BLaER1 treated with 17β-estradiol and CSF1 and Interleukin-3, amounts not matched to agents 10 nM and 100 nM (cell line): ENCODE data around the gene FRS2.
A peak's percentile ranks its signal among the peaks of the same experiment; 100 is the strongest.

ENCODE experiments used
- H3K27ac ChIP-seq, 11 experiments: shearing (Covaris generic); formaldehyde crosslinking; 2 replicates each; pipeline ENCODE4 v1.8.1; 2022
- H3K27me3 ChIP-seq, 11 experiments: shearing (Covaris generic); formaldehyde crosslinking; 2 replicates each; pipeline ENCODE4 v1.8.1; 2022
- H3K36me3 ChIP-seq, 11 experiments: shearing (Covaris generic); formaldehyde crosslinking; 2 replicates each; pipeline ENCODE4 v1.8.1; 2022
- H3K4me1 ChIP-seq, 10 experiments: shearing (Covaris generic); formaldehyde crosslinking; 2 replicates each; pipeline ENCODE4 v1.8.1; 2022
- H3K4me2 ChIP-seq, 11 experiments: shearing (Covaris generic); formaldehyde crosslinking; 2 replicates each; pipeline ENCODE4 v1.8.1; 2022
- H3K4me3 ChIP-seq, 10 experiments: shearing (Covaris generic); formaldehyde crosslinking; 2 replicates each; pipeline ENCODE4 v1.8.1; 2022
- H3K9ac ChIP-seq, 11 experiments: shearing (Covaris generic); formaldehyde crosslinking; 2 replicates each; pipeline ENCODE4 v1.8.1; 2022
- H3K9me3 ChIP-seq, 11 experiments: shearing (Covaris generic); formaldehyde crosslinking; replicated peaks in 1 of 11; 2 replicates each; pipeline ENCODE4 v1.8.1; 2022
- H4K20me1 ChIP-seq, 11 experiments: shearing (Covaris generic); formaldehyde crosslinking; 2 replicates each; pipeline ENCODE4 v1.8.1; 2022
- Cebpa-rat ChIP-seq, 11 experiments: shearing (Covaris generic); IDR thresholded peaks; 2 replicates each; pipeline ENCODE4 v1.8.1; 2022

The FRS2 gene

GRCh38 chr12:69523433-69524330, 53.5 kb downstream of the FRS2 start:
- Histone ChIP-seq H3K4me1 (peaks cover 0 to 19% (median 0%) of the 10 kb centered on the region in 10 experiments; a peak in 3 of 20 replicates), H3K36me3 (peaks cover 0 to 32% (median 13%) of the 10 kb centered on the region in 11 experiments; a peak in 13 of 22 replicates), H4K20me1 (peaks cover 13 to 93% (median 21%) of the 10 kb centered on the region in 11 experiments; a peak in 18 of 22 replicates), H3K4me3 (no peak overlapping the region), H3K27ac (no peak overlapping the region), H3K4me2 (no peak overlapping the region), H3K27me3 (no peaks in the 10 kb centered on the region), H3K9ac (no peak overlapping the region), H3K9me3 (peaks cover 46 to 67% (median 56%) of the 10 kb centered on the region in 11 experiments)
- TF ChIP-seq Cebpa-rat (IDR thresholded peaks at IDR 0.05): no peak

DNA sequence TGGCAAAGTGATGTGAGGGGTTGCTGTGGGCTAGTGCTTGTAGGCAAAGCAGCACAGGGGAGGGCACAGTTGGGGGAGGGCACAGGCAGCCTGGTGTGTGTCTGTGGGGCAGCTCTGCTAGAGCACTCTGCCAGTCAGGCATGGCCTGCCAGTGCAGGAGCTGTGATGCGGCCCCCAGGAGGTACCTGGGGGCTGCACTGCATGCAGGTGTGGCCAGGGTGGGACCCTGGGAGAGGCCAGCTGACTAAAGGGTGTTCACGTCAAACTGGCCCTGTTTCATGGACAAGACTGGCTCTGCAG, 54.1 kb downstream of the FRS2 start:
- Histone ChIP-seq H3K27me3 (no peaks in the 10 kb centered on the region), H3K36me3 (peaks cover 0 to 29% (median 10%) of the 10 kb centered on the region in 11 experiments; a peak in 12 of 22 replicates), H3K4me2 (peak overlapping the region in 1 of 11 experiments; percentile 42; a peak in 1 of 22 replicates), H3K9me3 (peaks cover 42 to 61% (median 51%) of the 10 kb centered on the region in 11 experiments), H4K20me1 (peaks cover 13 to 93% (median 27%) of the 10 kb centered on the region in 11 experiments; a peak in 18 of 22 replicates), H3K27ac (no peak overlapping the region), H3K9ac (no peak overlapping the region), H3K4me3 (no peak overlapping the region), H3K4me1 (peaks cover 0 to 25% (median 0%) of the 10 kb centered on the region in 10 experiments; a peak in 3 of 20 replicates)
- no peak for TF ChIP-seq Cebpa-rat (IDR thresholded peaks at IDR 0.05)

DNA sequence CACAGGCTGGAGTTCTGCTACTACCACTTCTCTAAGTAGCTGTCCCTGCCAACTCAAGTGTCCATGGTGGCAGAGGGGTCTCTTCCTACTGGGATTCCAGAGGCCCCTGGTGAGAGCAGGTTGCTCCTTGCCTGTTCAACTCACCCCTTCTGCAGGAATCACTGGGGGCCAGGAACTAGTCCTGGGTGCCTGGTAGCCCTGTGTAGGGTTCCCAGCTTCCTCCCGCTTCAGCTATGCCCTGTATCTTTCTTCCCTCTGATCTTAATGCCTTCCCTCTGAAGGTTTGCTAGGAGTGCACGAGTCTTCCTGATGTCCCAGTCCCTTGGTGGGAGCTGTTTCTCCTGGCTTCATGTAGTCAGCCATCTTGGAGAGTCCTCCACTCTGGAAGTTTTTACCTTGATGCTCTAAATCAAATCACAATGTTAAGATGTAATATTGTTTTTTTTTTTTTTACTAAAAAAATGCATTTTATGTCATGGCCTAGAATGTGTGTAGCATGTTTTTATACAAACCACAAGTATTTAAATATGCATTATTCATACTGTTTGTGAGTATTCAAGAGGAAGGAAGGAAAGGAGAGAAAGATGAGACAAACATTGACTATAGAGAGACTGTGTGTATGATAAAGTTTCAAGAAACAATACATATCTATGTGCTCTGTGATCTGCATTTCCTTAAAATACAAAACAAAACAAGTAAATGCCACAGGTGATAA, 54.7 kb downstream of the FRS2 start:
- Histone ChIP-seq H3K9me3 (peaks cover 36 to 55% (median 44%) of the 10 kb centered on the region in 11 experiments), H3K9ac (no peak overlapping the region), H4K20me1 (peaks cover 14 to 93% (median 29%) of the 10 kb centered on the region in 11 experiments; a peak in 18 of 22 replicates), H3K27me3 (no peaks in the 10 kb centered on the region), H3K4me3 (no peak overlapping the region), H3K4me1 (peaks cover 0 to 25% (median 0%) of the 10 kb centered on the region in 10 experiments; a peak in 3 of 20 replicates), H3K36me3 (peaks cover 0 to 22% (median 8%) of the 10 kb centered on the region in 11 experiments; a peak in 15 of 22 replicates), H3K4me2 (peak overlapping the region in 1 of 11 experiments; percentile 44; a peak in 2 of 22 replicates), H3K27ac (no peak overlapping the region)
- TF ChIP-seq Cebpa-rat (IDR thresholded peaks at IDR 0.05): no peak

GRCh38 chr12:69527506-69528272, 57.5 kb downstream of the FRS2 start:
- Histone ChIP-seq H3K27ac (no peak overlapping the region), H3K4me2 (no peak overlapping the region)

GRCh38 chr12:69529021-69529420, 58.8 kb downstream of the FRS2 start:
- H3K27me3 ChIP-seq: no peaks in the 10 kb centered on the region
- H3K9me3 ChIP-seq: peaks cover 0 to 14% (median 3%) of the 10 kb centered on the region in 11 experiments; a peak in 11 of 22 replicates
- peaks cover 17 to 45% (median 29%) of the 10 kb centered on the region in 11 experiments for H3K36me3 ChIP-seq
- no peak overlapping the region for H3K27ac ChIP-seq
- TF ChIP-seq Cebpa-rat (IDR thresholded peaks at IDR 0.05): no peak
- H3K4me1 ChIP-seq: peaks cover 0 to 33% (median 0%) of the 10 kb centered on the region in 10 experiments; a peak in 5 of 20 replicates
- no peak overlapping the region for H3K9ac ChIP-seq
- H3K4me3 ChIP-seq: no peak overlapping the region
- peaks cover 9 to 75% (median 27%) of the 10 kb centered on the region in 11 experiments; a peak in 18 of 22 replicates for H4K20me1 ChIP-seq
- no peak overlapping the region for H3K4me2 ChIP-seq

More at GRCh38 chr12:69527506-69528272, 57.5 kb downstream of the FRS2 start:
- Histone ChIP-seq H3K9me3 (peaks cover 8 to 27% (median 17%) of the 10 kb centered on the region in 11 experiments), H4K20me1 (peaks cover 14 to 89% (median 32%) of the 10 kb centered on the region in 11 experiments; a peak in 18 of 22 replicates), H3K4me1 (peaks cover 0 to 25% (median 0%) of the 10 kb centered on the region in 10 experiments; a peak in 3 of 20 replicates), H3K9ac (no peak overlapping the region), H3K27me3 (no peaks in the 10 kb centered on the region), H3K36me3 (peaks cover 17 to 33% (median 29%) of the 10 kb centered on the region in 11 experiments), H3K4me3 (no peak overlapping the region)
- no peak for TF ChIP-seq Cebpa-rat (IDR thresholded peaks at IDR 0.05)

GRCh38 chr12:69533844-69534243, 63.7 kb downstream of the FRS2 start:
- Histone ChIP-seq H3K36me3 (peaks cover 27 to 83% (median 45%) of the 10 kb centered on the region in 11 experiments), H3K9ac (peak overlapping the region in 3 of 11 experiments; percentile 43 to 79 (median 68); a peak in 6 of 22 replicates), H3K4me1 (peaks cover 0 to 31% (median 0%) of the 10 kb centered on the region in 10 experiments; a peak in 5 of 20 replicates), H3K27ac (peak overlapping the region in 3 of 11 experiments; percentile 74 to 91 (median 91); a peak in 6 of 22 replicates), H3K4me2 (peak overlapping the region in 3 of 11 experiments; percentile 9 to 73 (median 62); a peak in 5 of 22 replicates), H3K27me3 (no peaks in the 10 kb centered on the region), H4K20me1 (peaks cover 0 to 45% (median 15%) of the 10 kb centered on the region in 11 experiments; a peak in 14 of 22 replicates), H3K9me3 (no peaks in the 10 kb centered on the region; a peak in 1 of 22 replicates), H3K4me3 (0 out of 20 replicates have a peak overlapping the region, but pooled peaks of 1 of the 10 experiments have one; percentile 16)
- TF ChIP-seq Cebpa-rat (IDR thresholded peaks at IDR 0.05): no peak

- Histone ChIP-seq H3K9ac (peak overlapping the region in 3 of 11 experiments; percentile 43 to 79 (median 73); a peak in 6 of 22 replicates), H3K27ac (peak overlapping the region in 3 of 11 experiments; percentile 74 to 91 (median 91); a peak in 6 of 22 replicates), H3K27me3 (no peaks in the 10 kb centered on the region), H3K9me3 (no peaks in the 10 kb centered on the region; a peak in 1 of 22 replicates), H3K4me1 (peaks cover 0 to 26% (median 0%) of the 10 kb centered on the region in 10 experiments; a peak in 5 of 20 replicates), H3K36me3 (peaks cover 32 to 88% (median 49%) of the 10 kb centered on the region in 11 experiments), H3K4me3 (0 out of 20 replicates have a peak overlapping the region, but pooled peaks of 1 of the 10 experiments have one; percentile 16), H3K4me2 (peak overlapping the region in 2 of 11 experiments; percentile 62 to 73; a peak in 5 of 22 replicates), H4K20me1 (peaks cover 0 to 40% (median 11%) of the 10 kb centered on the region in 11 experiments; a peak in 12 of 22 replicates)
- TF ChIP-seq Cebpa-rat (IDR thresholded peaks at IDR 0.05): no peak
These were observed 64.2 kb downstream of the FRS2 start for GRCh38 chr12:69534389-69534822.
